ENCODE data around the gene OFD1. TPM values are rescaled to one million over a fixed set of nuclear protein-coding genes. Genes with fewer than 3 reads are reported as not detected.

Gene OFD1
- total RNA-seq, 1 donor from 2014 or later, result 22.0 TPM

GRCh38 chrX:13793897-13794296 lies 59.3 kb downstream of the OFD1 start:
- intact Hi-C loops (cut with micrococcal nuclease), result no loop called here
- Mint-ChIP-seq H3K27me3 (ENCODE audit: insufficient read depth) (no peaks in the 10 kb centered on the region), H3K36me3 (ENCODE audit: low read depth) (no peaks in the 10 kb centered on the region), H3K9me3 (no peaks in the 10 kb centered on the region), H3K27ac (no peak overlapping the region), H3K4me1 (ENCODE audit: low read depth) (no peaks in the 10 kb centered on the region), H3K4me3 (no peak overlapping the region)
- DNase-seq (ENCODE audit: low spot score), result no peak

GRCh38 chrX:13794417-13794816 lies 59.9 kb downstream of the OFD1 start:
- H3K27ac Mint-ChIP-seq, result no peak overlapping the region
- H3K4me3 Mint-ChIP-seq, result no peak overlapping the region
- intact Hi-C loops (cut with micrococcal nuclease), result no loop called here
- no peak for DNase-seq (ENCODE audit: low spot score)
- no peaks in the 10 kb centered on the region for H3K4me1 Mint-ChIP-seq (ENCODE audit: low read depth)
- H3K27me3 Mint-ChIP-seq (ENCODE audit: insufficient read depth), result no peaks in the 10 kb centered on the region
- H3K36me3 Mint-ChIP-seq (ENCODE audit: low read depth), result no peaks in the 10 kb centered on the region
- H3K9me3 Mint-ChIP-seq, result no peaks in the 10 kb centered on the region

- DNase-seq (ENCODE audit: low spot score), result no peak
- H3K9me3 Mint-ChIP-seq, result no peaks in the 10 kb centered on the region
- no peaks in the 10 kb centered on the region for H3K36me3 Mint-ChIP-seq (ENCODE audit: low read depth)
- no peak overlapping the region for H3K27ac Mint-ChIP-seq
- intact Hi-C loops (cut with micrococcal nuclease), result no loop called here
- no peaks in the 10 kb centered on the region for H3K27me3 Mint-ChIP-seq (ENCODE audit: insufficient read depth)
- no peaks in the 10 kb centered on the region for H3K4me1 Mint-ChIP-seq (ENCODE audit: low read depth)
- no peak overlapping the region for H3K4me3 Mint-ChIP-seq
Observed at GRCh38 chrX:13797512-13797911, 63.0 kb downstream of the OFD1 start.

- H3K27me3 Mint-ChIP-seq (ENCODE audit: insufficient read depth), result no peaks in the 10 kb centered on the region
- H3K27ac Mint-ChIP-seq, result no peak overlapping the region
- no peaks in the 10 kb centered on the region for H3K9me3 Mint-ChIP-seq
- H3K4me1 Mint-ChIP-seq (ENCODE audit: low read depth), result no peaks in the 10 kb centered on the region
- no peaks in the 10 kb centered on the region for H3K36me3 Mint-ChIP-seq (ENCODE audit: low read depth)
- no peak overlapping the region for H3K4me3 Mint-ChIP-seq
- no peak for DNase-seq (ENCODE audit: low spot score)
- intact Hi-C loops (cut with micrococcal nuclease), result no loop called here
Observed at GRCh38 chrX:13798184-13798583, 63.6 kb downstream of the OFD1 start.

- H3K4me3 Mint-ChIP-seq, result no peak overlapping the region
- DNase-seq (ENCODE audit: low spot score), result no peak
- no peaks in the 10 kb centered on the region for H3K9me3 Mint-ChIP-seq
- no peak overlapping the region for H3K27ac Mint-ChIP-seq
- no peaks in the 10 kb centered on the region for H3K4me1 Mint-ChIP-seq (ENCODE audit: low read depth)
- no peaks in the 10 kb centered on the region for H3K36me3 Mint-ChIP-seq (ENCODE audit: low read depth)
- intact Hi-C loops (cut with micrococcal nuclease), result no loop called here
- H3K27me3 Mint-ChIP-seq (ENCODE audit: insufficient read depth), result peaks cover 4% of the 10 kb centered on the region
Observed at GRCh38 chrX:13803116-13803515, 68.6 kb downstream of the OFD1 start.

GRCh38 chrX:13805241-13805640 lies 70.7 kb downstream of the OFD1 start:
- intact Hi-C loops (cut with micrococcal nuclease), result no loop called here
- Mint-ChIP-seq H3K27me3 (ENCODE audit: insufficient read depth) (peaks cover 6% of the 10 kb centered on the region), H3K4me1 (ENCODE audit: low read depth) (no peaks in the 10 kb centered on the region), H3K4me3 (no peak overlapping the region), H3K36me3 (ENCODE audit: low read depth) (no peaks in the 10 kb centered on the region), H3K9me3 (no peaks in the 10 kb centered on the region), H3K27ac (no peak overlapping the region)
- no peak for DNase-seq (ENCODE audit: low spot score)

GRCh38 chrX:13808293-13808692 lies 73.7 kb downstream of the OFD1 start:
- Mint-ChIP-seq H3K9me3 (no peaks in the 10 kb centered on the region), H3K27ac (no peak overlapping the region), H3K36me3 (ENCODE audit: low read depth) (no peaks in the 10 kb centered on the region), H3K4me3 (no peak overlapping the region), H3K27me3 (ENCODE audit: insufficient read depth) (peaks cover 9% of the 10 kb centered on the region), H3K4me1 (ENCODE audit: low read depth) (no peaks in the 10 kb centered on the region)
- no peak for DNase-seq (ENCODE audit: low spot score)
- intact Hi-C loops (cut with micrococcal nuclease), result no loop called here

GRCh38 chrX:13808865-13809264 lies 74.3 kb downstream of the OFD1 start:
- Mint-ChIP-seq H3K9me3 (no peaks in the 10 kb centered on the region), H3K36me3 (ENCODE audit: low read depth) (no peaks in the 10 kb centered on the region), H3K27me3 (ENCODE audit: insufficient read depth) (peaks cover 11% of the 10 kb centered on the region), H3K4me3 (no peak overlapping the region), H3K27ac (no peak overlapping the region), H3K4me1 (ENCODE audit: low read depth) (no peaks in the 10 kb centered on the region)
- no peak for DNase-seq (ENCODE audit: low spot score)
- intact Hi-C loops (cut with micrococcal nuclease), result no loop called here

GRCh38 chrX:13815664-13816063 lies 81.1 kb downstream of the OFD1 start:
- Mint-ChIP-seq H3K27me3 (ENCODE audit: insufficient read depth) (peaks cover 6% of the 10 kb centered on the region), H3K9me3 (no peaks in the 10 kb centered on the region), H3K4me3 (no peak overlapping the region), H3K27ac (no peak overlapping the region), H3K36me3 (ENCODE audit: low read depth) (no peaks in the 10 kb centered on the region), H3K4me1 (ENCODE audit: low read depth) (no peaks in the 10 kb centered on the region)
- DNase-seq (ENCODE audit: low spot score), result no peak
- intact Hi-C loops (cut with micrococcal nuclease), result no loop called here

- no peak overlapping the region for H3K4me3 Mint-ChIP-seq
- no peak overlapping the region for H3K27ac Mint-ChIP-seq
- H3K9me3 Mint-ChIP-seq, result no peaks in the 10 kb centered on the region
- no peak for DNase-seq (ENCODE audit: low spot score)
- H3K4me1 Mint-ChIP-seq (ENCODE audit: low read depth), result no peaks in the 10 kb centered on the region
- peaks cover 10% of the 10 kb centered on the region for H3K27me3 Mint-ChIP-seq (ENCODE audit: insufficient read depth)
- intact Hi-C loops (cut with micrococcal nuclease), result no loop called here
- H3K36me3 Mint-ChIP-seq (ENCODE audit: low read depth), result no peaks in the 10 kb centered on the region
Observed at GRCh38 chrX:13816176-13816575, 81.6 kb downstream of the OFD1 start.

- Mint-ChIP-seq H3K4me1 (ENCODE audit: low read depth) (no peaks in the 10 kb centered on the region), H3K27me3 (ENCODE audit: insufficient read depth) (peaks cover 10% of the 10 kb centered on the region), H3K9me3 (no peaks in the 10 kb centered on the region), H3K4me3 (no peak within 1 kb of the TSS), H3K27ac (no peak within 1 kb of the TSS), H3K36me3 (ENCODE audit: low read depth) (no peaks in the 10 kb centered on the region)
- intact Hi-C loops (cut with micrococcal nuclease), result no loop called here
- DNase-seq (ENCODE audit: low spot score), result no peak
Observed at GRCh38 chrX:13816643-13817627, 82.4 kb downstream of the OFD1 start, which contains the start of gene GPM6B. Gene GPM6B, minus strand, starts transcription at chrX:13817093. Its CDS starts 189 bp downstream, at chrX:13816904.
